Measurements from ENCODE around the gene CUL9.

CUL9 gene

GRCh38 chr6:43256670-43257366, 74.8 kb downstream of the CUL9 start:
- Mint-ChIP-seq H3K27ac (peak overlapping the region; percentile 33), H3K4me1 (peaks cover 10 to 20% of the 10 kb centered on the region in 2 donors), H3K36me3 (no peaks in the 10 kb centered on the region), H3K27me3 (peaks cover 43 to 56% of the 10 kb centered on the region in 2 donors), H3K9me3 (no peaks in the 10 kb centered on the region), H3K4me3 (no peak overlapping the region)
- ATAC-seq (replicated peaks) (peak in 1 of 2 donors; percentile 12), DNase-seq (no peak)

- peaks cover 40 to 50% of the 10 kb centered on the region in 2 donors for H3K27me3 Mint-ChIP-seq
- ATAC-seq (replicated peaks), result peak; percentile 76 to 79
- no peaks in the 10 kb centered on the region for H3K9me3 Mint-ChIP-seq
- peak overlapping the region; percentile 33 for H3K27ac Mint-ChIP-seq
- peak overlapping the region in 1 of 2 donors; percentile 21 for H3K4me3 Mint-ChIP-seq
- H3K4me1 Mint-ChIP-seq, result peaks cover 8 to 18% of the 10 kb centered on the region in 2 donors
- no peak for DNase-seq
- no peaks in the 10 kb centered on the region for H3K36me3 Mint-ChIP-seq
Measured at GRCh38 chr6:43257367-43258145, 75.6 kb downstream of the CUL9 start.

GRCh38 chr6:43258180-43258579, 76.2 kb downstream of the CUL9 start:
- H3K9me3 Mint-ChIP-seq, result no peaks in the 10 kb centered on the region
- no peak overlapping the region for H3K4me3 Mint-ChIP-seq
- no peaks in the 10 kb centered on the region for H3K36me3 Mint-ChIP-seq
- peaks cover 8 to 19% of the 10 kb centered on the region in 2 donors for H3K4me1 Mint-ChIP-seq
- ATAC-seq (replicated peaks) (no peak), DNase-seq (no peak)
- peaks cover 33 to 44% of the 10 kb centered on the region in 2 donors for H3K27me3 Mint-ChIP-seq
- no peak overlapping the region for H3K27ac Mint-ChIP-seq

- ATAC-seq (replicated peaks), result no peak
- Mint-ChIP-seq H3K4me1 (peaks cover 14 to 21% of the 10 kb centered on the region in 2 donors), H3K36me3 (no peaks in the 10 kb centered on the region), H3K4me3 (no peak overlapping the region), H3K27ac (peak overlapping the region; percentile 20), H3K9me3 (no peaks in the 10 kb centered on the region), H3K27me3 (peaks cover 31 to 38% of the 10 kb centered on the region in 2 donors)
- DNase-seq, result no peak
Measured at GRCh38 chr6:43258807-43259686, 77.1 kb downstream of the CUL9 start.

- no peak overlapping the region for H3K4me3 Mint-ChIP-seq
- peaks cover 18% of the 10 kb centered on the region in 2 donors for H3K4me1 Mint-ChIP-seq
- peaks cover 21 to 22% of the 10 kb centered on the region in 2 donors for H3K27me3 Mint-ChIP-seq
- DNase-seq (no peak), ATAC-seq (replicated peaks) (no peak)
- no peaks in the 10 kb centered on the region for H3K36me3 Mint-ChIP-seq
- no peak overlapping the region for H3K27ac Mint-ChIP-seq
- H3K9me3 Mint-ChIP-seq, result no peaks in the 10 kb centered on the region
Measured at GRCh38 chr6:43260791-43261190, 78.8 kb downstream of the CUL9 start.

GRCh38 chr6:43261198-43261597, 79.2 kb downstream of the CUL9 start:
- H3K9me3 Mint-ChIP-seq, result no peaks in the 10 kb centered on the region
- ATAC-seq (replicated peaks), result no peak
- no peaks in the 10 kb centered on the region for H3K36me3 Mint-ChIP-seq
- H3K4me3 Mint-ChIP-seq, result no peak overlapping the region
- DNase-seq, result no peak
- H3K4me1 Mint-ChIP-seq, result peaks cover 18% of the 10 kb centered on the region in 2 donors
- no peak overlapping the region for H3K27ac Mint-ChIP-seq
- peaks cover 21% of the 10 kb centered on the region in 2 donors for H3K27me3 Mint-ChIP-seq

- peaks cover 17 to 18% of the 10 kb centered on the region in 2 donors for H3K27me3 Mint-ChIP-seq
- ATAC-seq (replicated peaks) (no peak), DNase-seq (no peak)
- no peak overlapping the region for H3K4me3 Mint-ChIP-seq
- peaks cover 15% of the 10 kb centered on the region in 2 donors for H3K4me1 Mint-ChIP-seq
- peak overlapping the region; percentile 48 for H3K27ac Mint-ChIP-seq
- no peaks in the 10 kb centered on the region for H3K36me3 Mint-ChIP-seq
- no peaks in the 10 kb centered on the region for H3K9me3 Mint-ChIP-seq
Measured at GRCh38 chr6:43262000-43262779, 80.2 kb downstream of the CUL9 start.

GRCh38 chr6:43262780-43263313, 80.9 kb downstream of the CUL9 start:
- Mint-ChIP-seq H3K27me3 (peaks cover 16% of the 10 kb centered on the region in 2 donors), H3K9me3 (no peaks in the 10 kb centered on the region), H3K36me3 (no peaks in the 10 kb centered on the region), H3K4me1 (peaks cover 8 to 9% of the 10 kb centered on the region in 2 donors), H3K27ac (no peak overlapping the region), H3K4me3 (no peak overlapping the region)
- DNase-seq, result no peak
- ATAC-seq (replicated peaks), result no peak

GRCh38 chr6:43263314-43264178, 81.5 kb downstream of the CUL9 start:
- Mint-ChIP-seq H3K4me1 (peaks cover 9 to 12% of the 10 kb centered on the region in 2 donors), H3K36me3 (no peaks in the 10 kb centered on the region), H3K27me3 (peaks cover 11 to 13% of the 10 kb centered on the region in 2 donors), H3K9me3 (no peaks in the 10 kb centered on the region), H3K27ac (no peak overlapping the region), H3K4me3 (no peak overlapping the region)
- peak; percentile 99 to 100 for ATAC-seq (replicated peaks)
- DNase-seq, result peak; percentile 73

- no peaks in the 10 kb centered on the region for H3K36me3 Mint-ChIP-seq
- peaks cover 14 to 23% of the 10 kb centered on the region in 2 donors for H3K4me1 Mint-ChIP-seq
- peaks cover 5 to 13% of the 10 kb centered on the region in 2 donors for H3K27me3 Mint-ChIP-seq
- ATAC-seq (replicated peaks) (no peak), DNase-seq (no peak)
- no peak overlapping the region for H3K4me3 Mint-ChIP-seq
- no peak overlapping the region for H3K27ac Mint-ChIP-seq
- no peaks in the 10 kb centered on the region for H3K9me3 Mint-ChIP-seq
Measured at GRCh38 chr6:43264599-43265145, 82.7 kb downstream of the CUL9 start.

GRCh38 chr6:43265564-43265963, 83.6 kb downstream of the CUL9 start:
- H3K4me3 Mint-ChIP-seq, result no peak overlapping the region
- no peak for DNase-seq
- no peaks in the 10 kb centered on the region for H3K36me3 Mint-ChIP-seq
- peaks cover 5 to 13% of the 10 kb centered on the region in 2 donors for H3K27me3 Mint-ChIP-seq
- no peak for ATAC-seq (replicated peaks)
- peaks cover 21 to 32% of the 10 kb centered on the region in 2 donors for H3K4me1 Mint-ChIP-seq
- no peak overlapping the region for H3K27ac Mint-ChIP-seq
- H3K9me3 Mint-ChIP-seq, result no peaks in the 10 kb centered on the region

- H3K27me3 Mint-ChIP-seq, result peaks cover 5 to 13% of the 10 kb centered on the region in 2 donors
- no peak overlapping the region for H3K4me3 Mint-ChIP-seq
- DNase-seq, result no peak
- H3K9me3 Mint-ChIP-seq, result no peaks in the 10 kb centered on the region
- ATAC-seq (replicated peaks), result no peak
- peaks cover 34 to 50% of the 10 kb centered on the region in 2 donors for H3K4me1 Mint-ChIP-seq
- no peaks in the 10 kb centered on the region for H3K36me3 Mint-ChIP-seq
- peak overlapping the region; percentile 62 for H3K27ac Mint-ChIP-seq
Measured at GRCh38 chr6:43267619-43268354, 85.8 kb downstream of the CUL9 start.
